OCI-LY1 (cell line): ENCODE data around the gene OR52J3.

ENCODE experiments used
- H2AFZ ChIP-seq: fragments of 200-600 bp; sonication (generic), shearing (Covaris generic); 2 replicates; pipeline ENCODE4 v1.6.0; 2014; ENCODE audit warnings: antibody characterized with exemption, mild to moderate bottlenecking, low read length
- H3F3A ChIP-seq: fragments of 200-600 bp; sonication (generic), shearing (Covaris generic); 2 replicates; pipeline ENCODE4 v1.6.0; 2014; ENCODE audit warnings: mild to moderate bottlenecking, antibody characterized with exemption, low read length, moderate library complexity; ENCODE audit not compliant: insufficient read depth
- H3K27ac ChIP-seq: fragments of 200-600 bp; sonication (generic); 2 replicates; pipeline ENCODE4 v1.5.1; 2014; ENCODE audit warnings: low read length, mixed run types, mild to moderate bottlenecking, low read depth; ENCODE audit not compliant: poor library complexity, severe bottlenecking
- H3K27me3 ChIP-seq: fragments of 200-600 bp; sonication (generic); 2 replicates; pipeline ENCODE4 v1.6.0; 2014; ENCODE audit warnings: antibody characterized with exemption, mild to moderate bottlenecking, low read length, moderate library complexity; ENCODE audit not compliant: insufficient read depth
- H3K36me3 ChIP-seq: fragments of 200-600 bp; sonication (generic); 2 replicates; pipeline ENCODE4 v1.6.1; 2014; ENCODE audit warnings: mild to moderate bottlenecking, antibody characterized with exemption, low read length, moderate library complexity, mixed read lengths; ENCODE audit not compliant: insufficient read depth
- H3K4me1 ChIP-seq: fragments of 200-600 bp; sonication (generic); 2 replicates; pipeline ENCODE4 v1.5.1; 2014; ENCODE audit warnings: mild to moderate bottlenecking, low read length, moderate library complexity; ENCODE audit not compliant: insufficient read depth, severe bottlenecking
- H3K4me2 ChIP-seq: fragments of 200-600 bp; sonication (generic), shearing (Covaris generic); 2 replicates; pipeline ENCODE4 v1.6.1; 2014; ENCODE audit warnings: low read length
- H3K4me3 ChIP-seq: fragments of 200-600 bp; sonication (generic); 2 replicates; pipeline ENCODE4 v1.5.1; 2014; ENCODE audit warnings: low read length, low read depth, mild to moderate bottlenecking, mixed read lengths; ENCODE audit not compliant: poor library complexity, severe bottlenecking
- H3K79me2 ChIP-seq: fragments of 200-600 bp; shearing (Covaris generic); 2 replicates; pipeline ENCODE4 v1.6.1; 2016; ENCODE audit warnings: mixed run types, low read length, mixed read lengths; ENCODE audit not compliant: insufficient read depth
- H3K9ac ChIP-seq: fragments of 200-600 bp; sonication (generic), shearing (Covaris generic); 2 replicates; pipeline ENCODE4 v1.6.1; 2014; ENCODE audit warnings: mild to moderate bottlenecking, low read length, mixed read lengths
- H3K9me2 ChIP-seq: fragments of 200-600 bp; sonication (generic), shearing (Covaris generic); 2 replicates; pipeline ENCODE4 v1.6.1; 2014; ENCODE audit warnings: low read depth, mild to moderate bottlenecking, low read length, mixed read lengths
- H3K9me3 ChIP-seq: fragments of 200-600 bp; shearing (Covaris generic); 2 replicates; pipeline ENCODE4 v1.6.1; 2014; ENCODE audit warnings: low read length, mixed read lengths
- H4K20me1 ChIP-seq: fragments of 200-600 bp; sonication (generic), shearing (Covaris generic); 2 replicates; pipeline ENCODE4 v1.6.0; 2016; ENCODE audit warnings: mild to moderate bottlenecking, low read length; ENCODE audit not compliant: insufficient read depth
- CTCF ChIP-seq: fragments of 200-600 bp; sonication (generic), shearing (Covaris generic); IDR thresholded peaks from 2 replicates; pipeline ENCODE4 v1.5.1; 2017; ENCODE audit warnings: mild to moderate bottlenecking, antibody characterized with exemption, low read length, moderate library complexity, mixed read lengths
- EZH2 ChIP-seq: fragments of 200-600 bp; sonication (generic), shearing (Covaris generic); IDR thresholded peaks from 2 replicates; pipeline ENCODE4 v1.8.0; 2017; ENCODE audit warnings: borderline replicate concordance, mixed run types, mild to moderate bottlenecking, antibody characterized with exemption, low read length, moderate library complexity, mixed read lengths

The OR52J3 gene

GRCh38 chr11:5011254-5011653, 35.1 kb upstream of the OR52J3 start:
- H3K9me3 ChIP-seq: no peaks in the 10 kb centered on the region
- no peak overlapping the region for H2AFZ ChIP-seq
- H3F3A ChIP-seq: no peaks in the 10 kb centered on the region
- TF ChIP-seq EZH2 (no peak), CTCF (no peak)
- H3K27me3 ChIP-seq: no peaks in the 10 kb centered on the region
- H3K36me3 ChIP-seq: no peaks in the 10 kb centered on the region
- no peaks in the 10 kb centered on the region for H3K4me1 ChIP-seq
- no peak overlapping the region for H3K4me2 ChIP-seq
- H3K9me2 ChIP-seq: no peaks in the 10 kb centered on the region
- H3K9ac ChIP-seq: no peak overlapping the region
- H4K20me1 ChIP-seq: no peaks in the 10 kb centered on the region
- H3K27ac ChIP-seq: no peak overlapping the region
- H3K4me3 ChIP-seq: no peak overlapping the region
- no peaks in the 10 kb centered on the region for H3K79me2 ChIP-seq

GRCh38 chr11:5013012-5013411, 33.3 kb upstream of the OR52J3 start:
- Histone ChIP-seq H3K9ac (no peak overlapping the region), H2AFZ (no peak overlapping the region), H3F3A (no peaks in the 10 kb centered on the region), H3K4me2 (no peak overlapping the region), H3K27ac (no peak overlapping the region), H3K9me3 (no peaks in the 10 kb centered on the region), H4K20me1 (no peaks in the 10 kb centered on the region), H3K79me2 (no peaks in the 10 kb centered on the region), H3K36me3 (no peaks in the 10 kb centered on the region), H3K27me3 (no peaks in the 10 kb centered on the region), H3K9me2 (no peaks in the 10 kb centered on the region), H3K4me3 (no peak overlapping the region), H3K4me1 (no peaks in the 10 kb centered on the region)
- no peak for TF ChIP-seq EZH2
- no peak for TF ChIP-seq CTCF

- Histone ChIP-seq H3F3A (no peaks in the 10 kb centered on the region), H3K4me3 (no peak overlapping the region), H3K4me2 (no peak overlapping the region), H4K20me1 (no peaks in the 10 kb centered on the region), H3K9ac (no peak overlapping the region), H3K27ac (no peak overlapping the region), H3K9me2 (no peaks in the 10 kb centered on the region), H3K9me3 (0 out of 2 replicates have a peak, but pooled peaks cover 3% of the 10 kb centered on the region), H3K27me3 (no peaks in the 10 kb centered on the region), H2AFZ (no peak overlapping the region), H3K79me2 (no peaks in the 10 kb centered on the region), H3K36me3 (no peaks in the 10 kb centered on the region), H3K4me1 (no peaks in the 10 kb centered on the region)
- TF ChIP-seq CTCF: no peak
- no peak for TF ChIP-seq EZH2
Measured at GRCh38 chr11:5021996-5022395, 24.3 kb upstream of the OR52J3 start.
